ENCODE results near the gene AGO3. TPM values are rescaled to one million over a fixed set of nuclear protein-coding genes. Genes with fewer than 3 reads are reported as not detected.

Gene AGO3
- polyA plus RNA-seq, 4 donors = 12.0 to 14.9 (median 13.8) TPM

DNA sequence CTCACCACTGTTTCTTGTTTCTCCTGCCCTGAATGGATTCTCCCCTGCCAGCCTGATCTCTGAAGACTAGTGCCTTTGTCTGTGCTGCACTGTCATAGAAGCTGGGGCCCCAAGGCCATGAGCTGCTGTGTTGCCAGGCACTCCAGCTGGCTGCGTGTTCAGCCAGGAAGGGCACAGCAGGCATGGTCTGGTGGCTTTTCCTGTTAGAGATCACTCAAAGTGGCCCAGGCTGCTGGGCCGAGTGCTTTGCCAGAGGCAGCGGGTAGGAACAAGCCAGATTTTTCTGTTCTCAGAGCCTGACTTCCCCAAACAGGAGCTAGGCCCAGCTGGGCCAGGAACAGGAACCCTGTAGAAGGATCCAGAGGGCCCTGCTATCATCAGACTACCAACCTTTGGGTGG is 163.0 kb downstream of the AGO3 start:
- DNase-seq (ENCODE audit: low read depth in 4 of 4, low spot score in 3 of 4) = no peak

DNA sequence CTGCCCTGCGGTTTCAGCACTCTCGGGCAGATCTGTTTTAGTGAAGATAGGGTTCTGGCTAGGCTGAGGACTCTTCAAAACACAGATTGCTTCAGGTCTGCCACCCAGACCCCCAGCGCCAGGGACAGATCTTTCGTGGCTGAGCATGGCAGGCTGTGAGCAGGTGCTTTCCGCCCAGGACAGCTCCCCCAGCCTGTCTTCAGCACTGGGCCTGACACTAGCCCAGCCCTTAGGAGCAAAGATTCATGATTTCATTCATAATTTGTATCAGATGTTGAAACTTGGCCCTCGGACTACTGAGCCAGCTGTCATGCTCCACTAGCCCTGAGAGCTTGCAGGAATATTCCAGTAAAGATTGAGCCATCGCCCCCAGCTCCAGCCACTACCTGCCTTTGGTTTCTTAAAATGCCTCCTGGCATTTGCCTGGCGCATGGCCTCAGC is 163.7 kb downstream of the AGO3 start:
- DNase-seq (ENCODE audit: low read depth in 4 of 4, low spot score in 3 of 4) = no peak

DNA sequence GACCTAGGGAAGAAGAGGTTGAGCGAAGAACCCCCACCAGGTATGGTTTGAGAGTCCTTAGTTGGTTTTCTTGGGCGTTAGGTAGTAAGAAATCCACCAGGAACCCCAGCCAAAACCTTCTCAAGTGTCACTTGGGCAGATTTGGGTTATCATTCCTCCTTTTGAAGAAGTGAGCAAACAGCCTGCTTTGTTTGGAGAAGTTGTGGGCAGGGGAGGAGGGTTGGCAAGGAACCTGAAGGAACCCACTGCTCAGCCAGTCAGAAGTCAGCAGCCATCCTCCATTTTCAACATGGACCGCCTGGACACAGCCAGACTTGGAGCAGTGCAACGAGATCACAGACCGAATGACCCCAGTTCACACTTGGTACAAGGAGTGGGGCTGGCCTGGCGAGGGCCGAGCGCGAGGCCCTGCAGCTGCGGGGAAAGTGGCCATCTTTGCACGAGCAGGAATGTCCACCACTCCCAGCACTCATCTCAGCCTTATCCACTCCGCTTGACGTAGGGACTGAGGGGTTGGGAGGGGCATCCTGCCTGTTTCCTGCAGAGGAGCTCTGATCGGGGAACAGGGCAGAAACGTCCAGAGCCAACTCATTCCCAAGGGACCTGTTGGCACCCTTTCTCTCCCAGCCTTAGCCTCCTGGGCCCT is 165.0 kb downstream of the AGO3 start:
- no peak for DNase-seq (ENCODE audit: low read depth in 4 of 4, low spot score in 3 of 4)

DNA sequence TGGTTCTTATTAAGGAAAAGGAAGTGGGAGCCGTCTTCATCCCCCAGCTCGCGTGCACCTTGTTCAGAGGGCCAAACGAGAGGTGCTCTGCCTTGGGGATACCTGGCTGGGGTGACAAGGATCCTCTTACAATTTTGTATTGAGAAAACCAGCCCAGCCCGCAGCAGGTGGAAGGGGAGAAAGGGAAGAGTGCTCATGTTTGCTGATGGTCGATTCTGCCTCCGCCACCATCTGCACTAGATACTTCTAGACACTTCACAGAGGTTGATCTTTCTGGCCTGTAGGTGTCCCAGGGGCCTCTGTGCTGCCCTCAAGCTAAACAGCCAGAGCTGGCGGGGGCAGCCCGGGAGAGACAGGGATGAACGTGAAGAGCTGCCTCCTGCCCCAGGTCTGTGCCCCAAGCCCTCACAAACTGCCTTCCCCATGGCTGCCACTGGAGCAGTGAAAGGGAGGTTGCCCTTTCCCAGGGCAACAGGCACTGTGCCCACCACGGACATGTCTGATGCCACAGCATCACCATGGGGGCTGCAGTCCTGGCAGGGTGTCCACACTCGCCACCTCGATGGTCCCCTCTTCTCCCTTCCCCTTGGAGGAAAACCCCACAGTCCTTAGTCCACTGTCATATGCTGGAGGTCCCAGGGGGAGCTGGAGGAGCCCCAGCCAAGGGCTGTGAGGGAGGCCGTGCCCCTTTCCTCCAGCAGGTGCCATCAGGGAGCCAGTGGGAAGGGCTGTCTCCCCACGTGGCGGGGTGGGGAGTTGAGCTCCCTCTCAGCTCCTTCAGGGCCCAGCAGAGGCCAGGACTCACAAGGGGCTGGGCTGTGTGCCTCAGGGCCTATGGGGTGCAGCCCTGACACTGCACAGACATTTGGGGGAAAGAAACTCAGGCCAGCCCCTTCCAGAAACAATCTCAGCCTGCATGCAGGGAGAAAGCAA is 165.9 kb downstream of the AGO3 start:
- no peak for DNase-seq (ENCODE audit: low read depth in 4 of 4, low spot score in 3 of 4)

DNA sequence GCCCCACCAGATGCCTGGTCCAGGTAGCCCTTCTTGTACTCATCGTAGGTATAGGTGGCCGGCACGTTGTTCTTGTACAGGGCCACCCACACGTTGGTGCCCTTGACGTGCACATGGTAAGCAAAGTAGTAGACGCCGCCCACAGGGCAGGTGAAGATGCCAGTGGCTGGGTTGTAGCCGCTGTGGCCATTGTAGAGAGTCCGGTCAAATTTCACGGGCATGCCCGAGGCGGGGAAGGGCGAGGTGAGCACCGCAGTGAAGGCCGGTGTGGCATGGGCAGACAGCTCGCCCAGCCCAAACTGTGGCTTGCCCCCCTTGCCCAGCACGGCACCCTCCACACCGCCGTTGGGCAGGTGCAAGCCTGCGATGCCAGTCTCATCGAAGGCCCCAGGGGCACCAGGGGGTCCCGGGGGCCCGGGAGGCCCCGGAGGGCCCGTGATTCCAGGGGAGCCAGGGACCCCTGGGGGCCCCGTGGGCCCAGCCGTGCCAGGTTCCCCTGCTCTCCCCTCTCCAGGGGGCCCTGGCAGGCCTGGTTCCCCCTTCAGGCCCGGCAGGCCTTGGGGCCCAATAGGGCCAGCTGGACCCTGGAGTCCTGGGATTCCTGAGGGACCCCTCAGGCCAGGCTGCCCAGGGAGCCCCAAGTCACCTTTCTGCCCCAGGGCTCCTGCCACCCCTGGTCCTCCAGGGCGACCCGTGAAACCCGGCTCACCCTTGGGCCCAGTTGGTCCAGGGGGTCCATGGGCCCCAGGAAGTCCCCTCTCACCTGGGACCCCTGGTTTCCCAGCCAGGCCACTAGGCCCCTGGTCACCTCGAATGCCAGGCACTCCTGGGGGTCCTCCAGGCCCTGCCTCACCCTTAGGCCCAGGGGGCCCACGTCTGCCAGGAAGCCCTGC is 167.0 kb downstream of the AGO3 start:
- no peak for DNase-seq (ENCODE audit: low read depth in 4 of 4, low spot score in 3 of 4)

DNA sequence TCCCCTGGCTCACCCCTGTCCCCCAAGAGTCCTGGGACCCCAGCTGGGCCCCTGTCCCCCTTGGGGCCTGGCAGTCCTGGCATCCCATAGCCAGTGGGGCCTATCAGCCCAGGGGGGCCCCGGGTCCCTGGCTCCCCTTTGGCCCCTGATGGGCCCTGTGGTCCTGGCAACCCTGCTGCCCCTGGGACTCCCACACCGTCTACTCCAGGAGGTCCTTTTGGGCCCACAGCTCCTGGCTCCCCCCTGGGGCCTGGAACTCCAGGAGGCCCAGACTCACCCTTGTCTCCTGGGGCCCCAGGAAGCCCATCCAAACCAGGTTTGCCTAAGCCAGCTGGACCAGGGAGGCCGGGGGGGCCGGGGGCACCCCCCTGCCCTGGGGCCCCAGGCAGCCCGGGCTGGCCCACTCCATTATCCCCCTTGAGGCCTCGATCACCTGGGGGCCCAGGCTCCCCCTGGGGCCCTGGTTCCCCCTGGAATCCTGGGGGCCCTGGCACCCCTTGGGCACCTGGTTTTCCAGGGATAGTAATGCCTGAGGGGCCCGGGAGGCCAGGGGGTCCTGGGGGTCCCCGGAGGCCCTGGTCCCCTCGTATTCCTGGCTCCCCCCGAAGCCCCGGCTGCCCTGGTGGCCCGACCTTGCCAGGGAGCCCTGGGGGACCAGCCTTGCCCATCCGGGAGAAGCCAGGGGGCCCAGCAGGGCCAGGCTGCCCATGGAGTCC is 167.9 kb downstream of the AGO3 start:
- DNase-seq (ENCODE audit: low read depth in 4 of 4, low spot score in 3 of 4) = no peak

DNA sequence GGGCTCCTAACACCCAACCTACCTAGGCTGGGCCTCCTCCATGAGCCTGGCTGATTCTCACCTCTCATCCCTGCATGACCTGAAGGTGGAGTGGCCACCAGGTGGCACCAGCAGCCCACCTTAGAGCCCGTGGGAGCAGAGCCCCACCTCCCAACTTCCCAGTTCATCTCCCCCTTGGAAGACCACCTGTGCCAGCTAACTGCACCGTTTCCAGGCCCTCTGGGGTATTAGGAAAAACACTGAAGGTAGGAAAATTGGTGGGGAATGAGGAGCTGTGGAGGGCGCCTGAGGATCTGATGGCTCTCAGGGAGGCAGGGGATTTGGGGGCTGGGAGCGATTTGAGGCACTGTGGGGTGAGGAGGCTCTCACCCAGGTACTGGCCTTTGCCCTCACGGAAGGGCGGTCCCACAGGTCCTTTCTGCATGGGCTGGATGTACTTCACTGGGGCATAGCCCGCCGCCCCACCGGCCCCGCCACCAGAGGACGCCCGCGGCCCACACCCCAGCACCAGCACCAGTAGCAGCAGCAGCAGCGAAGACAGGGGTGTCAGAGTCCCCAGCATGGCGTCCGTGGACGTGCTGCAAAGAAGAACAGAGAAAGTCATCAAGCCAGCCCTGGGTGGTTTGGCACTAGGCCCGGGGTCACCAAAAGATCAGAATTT is 168.9 kb downstream of the AGO3 start:
- peak in 1 of 4 donors; percentile 31 for DNase-seq (ENCODE audit: low read depth in 4 of 4, low spot score in 3 of 4)

DNA sequence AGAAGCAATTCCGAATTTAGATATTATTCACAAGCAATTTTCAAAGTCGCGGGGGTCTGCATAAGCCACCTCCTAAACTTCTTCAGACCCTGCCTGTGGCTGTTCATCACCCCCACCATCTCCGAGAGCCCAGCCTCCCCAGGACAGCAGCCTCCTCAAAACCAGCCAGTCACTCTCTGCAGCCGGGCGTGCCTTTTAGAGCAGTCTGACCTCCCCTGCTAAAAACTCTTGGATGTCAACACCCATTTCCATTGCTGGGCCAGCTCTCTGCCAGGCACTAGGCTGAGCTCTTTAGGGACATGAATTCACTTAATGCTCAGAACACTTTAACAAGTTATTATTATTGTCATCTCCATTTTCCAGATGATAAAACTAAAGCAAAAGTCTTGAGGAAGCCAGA is 169.5 kb downstream of the AGO3 start:
- no peak for DNase-seq (ENCODE audit: low read depth in 4 of 4, low spot score in 3 of 4)

DNA sequence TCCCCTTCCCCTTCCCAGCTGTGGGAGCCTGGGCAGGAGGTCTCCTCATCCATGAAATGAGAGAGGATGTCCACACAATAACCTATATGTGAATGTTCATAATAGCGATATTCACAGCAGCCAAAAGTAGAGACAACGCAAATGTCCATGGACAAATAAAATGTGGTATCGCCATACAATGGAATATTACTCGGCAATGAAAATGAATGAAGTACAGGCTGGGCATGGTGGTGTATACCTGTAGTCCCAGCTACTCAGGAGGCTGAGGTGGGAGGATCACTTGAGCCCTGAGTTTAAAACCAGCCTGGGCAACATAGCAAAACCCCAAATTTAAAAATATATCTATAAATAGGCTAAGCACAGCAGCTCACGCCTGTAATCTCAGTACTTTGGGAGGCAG is 170.6 kb downstream of the AGO3 start:
- DNase-seq (ENCODE audit: low read depth in 4 of 4, low spot score in 3 of 4) = no peak

DNA sequence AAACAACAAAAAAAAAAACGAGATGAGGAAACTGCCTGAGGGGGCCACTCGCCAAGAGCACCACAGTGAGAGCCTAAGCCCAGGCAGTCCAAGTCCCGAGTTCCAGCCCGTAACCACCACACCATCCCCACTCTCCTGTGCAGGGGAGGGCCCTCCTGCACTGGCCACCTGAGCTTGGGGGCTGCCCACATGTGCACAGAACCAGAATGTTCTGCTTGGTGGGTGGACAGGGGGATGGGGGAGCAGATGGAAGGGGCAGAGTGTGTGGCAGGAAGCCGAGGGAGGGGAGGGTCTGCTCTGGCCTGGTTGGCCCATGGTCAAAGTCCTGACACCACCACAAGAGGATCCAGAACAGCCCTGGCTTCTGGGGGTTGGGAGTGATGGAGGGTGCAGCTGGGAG is 175.4 kb downstream of the AGO3 start:
- no peak for DNase-seq (ENCODE audit: low read depth in 4 of 4, low spot score in 3 of 4)

DNA sequence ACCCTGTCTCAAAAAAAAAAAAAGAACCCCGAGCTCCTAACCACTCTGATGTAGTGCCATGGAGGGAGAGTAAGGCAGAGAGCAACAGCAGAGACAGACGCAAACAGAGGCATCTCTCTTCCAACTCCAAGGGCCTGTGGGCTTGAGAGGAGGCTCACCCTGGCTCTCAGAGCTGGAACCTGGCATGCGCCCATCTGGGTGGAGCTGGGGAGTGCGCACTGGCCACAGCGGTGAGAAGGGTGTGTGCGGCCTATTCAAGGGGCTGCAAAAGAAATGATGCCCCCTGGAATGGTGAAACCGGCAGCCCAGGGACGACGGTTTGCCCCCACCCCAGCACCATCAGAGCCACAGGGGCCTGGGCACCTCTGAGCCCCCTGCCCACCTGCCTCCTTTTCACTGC is 176.5 kb downstream of the AGO3 start:
- DNase-seq (ENCODE audit: low read depth in 4 of 4, low spot score in 3 of 4) = no peak

DNA sequence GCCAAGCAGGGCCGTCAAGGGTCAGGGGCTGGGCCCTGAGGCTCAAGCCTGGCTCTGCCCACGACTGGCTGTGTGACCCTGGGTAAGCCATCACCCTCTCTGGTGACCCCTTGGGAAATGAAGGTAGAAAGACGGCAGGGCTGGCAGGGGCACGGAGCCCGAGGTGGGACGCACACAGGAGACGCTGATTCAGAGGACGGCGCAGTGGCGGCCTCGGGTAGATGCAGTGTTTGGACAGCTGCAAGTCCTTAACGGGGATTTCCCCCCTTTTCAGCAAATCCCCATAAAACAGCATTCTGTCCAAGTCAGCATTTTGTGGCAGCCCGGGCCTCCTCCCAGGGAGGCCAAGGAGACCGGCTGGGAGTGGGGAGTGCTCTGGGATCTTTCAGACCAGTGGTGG is 177.4 kb downstream of the AGO3 start:
- DNase-seq (ENCODE audit: low read depth in 4 of 4, low spot score in 3 of 4) = no peak

DNA sequence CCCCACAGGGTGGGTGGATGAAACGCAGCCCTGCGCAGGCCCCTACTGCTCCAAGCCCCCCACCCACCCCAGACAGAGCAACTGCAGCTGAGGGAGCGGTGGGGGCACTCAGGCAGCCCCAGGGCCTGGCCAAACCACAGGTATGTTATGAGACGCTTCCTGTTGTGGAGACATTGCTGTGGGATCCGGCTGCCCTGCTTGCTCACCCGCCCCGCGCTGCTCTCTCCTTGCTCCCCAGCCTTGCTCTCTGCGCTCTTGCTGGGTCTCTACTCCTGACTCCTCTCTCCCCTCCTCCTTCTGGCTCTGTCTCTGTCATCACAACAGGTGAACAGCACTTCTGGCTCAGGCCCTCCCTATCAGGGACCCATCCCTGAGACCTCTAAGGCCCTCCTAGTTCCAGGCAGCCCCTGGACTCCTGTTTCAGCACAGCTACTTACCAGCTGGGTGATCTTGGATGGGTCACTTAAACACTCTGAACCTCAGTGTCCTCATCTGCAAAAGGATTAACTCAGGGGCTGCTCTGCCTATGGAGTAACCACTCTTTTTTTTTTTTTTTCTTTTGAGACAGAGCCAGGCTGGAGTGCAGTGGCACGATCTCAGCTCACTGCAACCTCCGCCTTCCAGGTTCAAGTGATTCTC is 178.3 kb downstream of the AGO3 start:
- DNase-seq (ENCODE audit: low read depth in 4 of 4, low spot score in 3 of 4) = no peak

DNA sequence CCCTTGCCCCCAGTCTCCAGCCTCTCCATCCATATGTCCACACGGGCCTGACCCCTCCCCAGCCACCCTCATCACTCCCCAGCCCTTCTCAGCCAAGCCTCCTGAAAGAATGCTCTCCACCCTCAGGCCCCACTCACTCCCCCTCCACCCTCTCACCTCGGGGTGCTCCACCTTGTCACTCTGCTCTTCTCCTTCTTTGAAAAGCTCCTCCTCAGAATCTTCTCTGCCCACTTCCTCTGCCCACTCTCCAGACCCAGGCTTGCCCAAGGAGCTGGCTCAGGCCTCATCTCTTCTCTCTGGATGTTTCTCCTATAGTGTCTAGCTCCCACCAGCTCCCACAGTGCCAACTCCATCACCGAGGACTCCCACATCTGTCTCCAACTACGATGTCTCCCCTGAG is 180.2 kb downstream of the AGO3 start:
- DNase-seq (ENCODE audit: low read depth in 4 of 4, low spot score in 3 of 4) = no peak

DNA sequence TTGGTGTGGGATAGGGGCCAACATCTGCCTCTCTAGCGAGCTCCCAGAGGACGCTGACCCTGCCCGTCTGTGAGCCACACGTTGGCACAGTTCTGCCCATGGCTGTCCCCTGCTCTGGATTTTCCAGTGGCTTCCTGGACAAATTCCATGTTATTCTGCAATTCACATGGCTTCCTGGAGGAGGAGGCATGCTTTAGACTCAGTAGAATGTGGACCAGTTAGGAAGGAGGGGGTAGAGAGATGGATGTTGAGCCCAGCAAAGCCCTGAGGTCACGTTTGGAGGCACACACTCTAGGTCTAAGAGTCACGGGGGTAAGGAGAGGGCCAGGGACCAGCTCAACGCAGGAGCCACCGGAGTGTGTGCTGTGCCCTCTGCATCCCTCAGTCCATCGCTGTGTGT is 181.9 kb downstream of the AGO3 start:
- DNase-seq (ENCODE audit: low read depth in 4 of 4, low spot score in 3 of 4) = no peak

DNA sequence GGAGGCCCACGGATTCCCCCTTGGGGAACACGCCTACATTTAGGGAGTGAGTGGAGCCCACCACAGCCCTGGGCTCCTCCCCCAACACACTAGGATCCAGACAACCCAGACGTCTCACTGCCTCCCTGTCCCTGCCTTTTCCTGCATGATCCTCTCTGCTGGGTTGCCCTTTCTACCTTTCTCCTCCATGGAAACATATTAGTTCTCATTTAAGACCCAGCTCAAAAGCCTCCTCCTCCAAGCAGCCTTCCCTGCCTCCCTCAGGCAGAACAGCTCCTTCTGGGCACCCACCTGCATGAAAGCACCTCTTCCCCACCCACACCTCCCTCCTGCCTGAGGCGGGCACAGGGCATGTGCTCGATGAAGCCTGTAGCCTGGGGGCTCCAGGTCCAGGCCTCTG is 183.5 kb downstream of the AGO3 start:
- DNase-seq (ENCODE audit: low read depth in 4 of 4, low spot score in 3 of 4) = no peak

DNA sequence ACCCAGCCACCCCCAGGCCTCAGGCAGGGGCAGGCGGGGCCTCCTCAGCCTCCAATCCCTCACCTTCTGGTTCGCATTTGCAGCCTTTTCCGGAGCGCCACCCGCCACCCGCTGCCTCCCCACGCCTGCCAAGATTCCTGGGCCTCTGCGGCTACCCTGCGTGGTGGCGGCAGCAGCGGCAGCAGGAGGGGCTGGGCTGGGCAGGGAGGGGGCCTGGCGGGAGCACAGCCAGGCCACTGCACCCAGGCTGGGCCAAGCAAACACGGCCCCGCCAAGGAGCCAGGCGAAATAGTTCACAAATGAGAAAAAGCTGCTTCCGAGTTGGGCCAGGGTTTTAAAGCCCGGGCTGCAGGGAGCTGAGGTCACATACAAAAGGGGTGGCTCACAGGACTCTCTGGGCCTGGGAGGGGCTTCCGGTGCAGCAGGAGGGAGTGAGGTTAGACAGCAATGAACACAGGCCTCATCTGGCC is 184.3 kb downstream of the AGO3 start:
- DNase-seq (ENCODE audit: low read depth in 4 of 4, low spot score in 3 of 4) = no peak

DNA sequence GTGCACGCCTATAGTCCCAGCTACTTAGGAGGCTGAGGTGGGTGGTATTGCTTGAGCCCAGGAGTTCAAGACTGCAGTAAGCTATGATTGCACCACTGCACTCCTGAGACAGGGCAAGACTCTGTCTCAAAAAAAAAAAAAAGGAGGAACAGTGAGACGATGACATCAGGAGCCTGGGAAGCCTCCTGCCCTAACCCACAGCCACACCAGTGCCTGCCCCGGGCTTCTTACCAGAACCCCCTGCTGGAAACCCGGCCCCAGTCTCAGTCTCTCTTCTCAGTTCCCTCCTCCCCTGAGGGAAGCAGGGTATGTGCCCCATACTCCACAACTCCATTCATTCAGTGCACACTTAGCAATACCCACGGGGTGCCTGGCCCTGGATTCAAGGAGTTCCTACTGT is 185.0 kb downstream of the AGO3 start:
- DNase-seq (ENCODE audit: low read depth in 4 of 4, low spot score in 3 of 4) = no peak

DNA sequence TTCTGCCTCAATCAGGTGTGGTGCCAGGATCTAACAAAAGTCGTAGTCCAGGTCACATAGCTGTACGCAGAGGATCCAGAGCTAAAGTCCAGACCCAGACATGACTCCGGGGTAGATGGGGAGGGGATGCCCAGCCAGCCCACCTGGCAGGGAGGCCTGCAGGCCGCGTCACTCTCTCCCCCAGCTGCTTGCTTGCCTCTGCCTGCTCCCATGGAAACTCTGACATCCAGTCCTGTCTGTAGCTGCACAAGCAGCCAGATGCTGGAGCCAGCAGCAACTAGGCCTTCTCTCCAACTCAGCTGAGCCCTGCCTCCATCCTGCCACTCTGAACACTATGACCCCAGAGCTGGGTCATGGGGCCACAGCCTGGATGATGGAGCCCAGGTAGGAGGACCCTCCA is 186.0 kb downstream of the AGO3 start:
- no peak for DNase-seq (ENCODE audit: low read depth in 4 of 4, low spot score in 3 of 4)
